ENCODE data around the gene LAT. TPM values are rescaled to one million over a fixed set of nuclear protein-coding genes. Genes with fewer than 3 reads are reported as not detected.

LAT gene
- total and polyA plus RNA-seq, 2 of the 13 experiments (the other 11 are each of a cell fraction or from before 2014, with no cell fraction given) = 2.0 to 3.0 TPM

GRCh38 chr16:28974437-28975157 lies 10.3 kb upstream of the LAT start, which contains the start of gene SPNS1 (continued):
- TF ChIP-seq NR2F6 (IDR thresholded peaks at IDR 0.05) (peak; percentile 58; the same call in 1 of the 2 replicates), NR2F6 (CRISPR knock-in tag; IDR thresholded peaks at IDR 0.05) (peak; percentile 77), FIP1L1 (IDR thresholded peaks at IDR 0.05; ENCODE audit: borderline replicate concordance, insufficient read depth, low read depth, low read length) (no peak; the same call in 1 of the 2 replicates), PHF21A (CRISPR knock-in tag; IDR thresholded peaks at IDR 0.05) (peak; percentile 74; the same call in 1 of the 2 replicates), ZNF350 (CRISPR knock-in tag; IDR thresholded peaks at IDR 0.05; ENCODE audit: borderline replicate concordance, low read depth) (peak; percentile 98; the same call in 1 of the 2 replicates), SMAD1 (CRISPR knock-in tag; IDR thresholded peaks at IDR 0.05; ENCODE audit: borderline replicate concordance, low read depth) (peak; percentile 81), ARHGAP35 (CRISPR knock-in tag; IDR thresholded peaks at IDR 0.05; ENCODE audit: borderline replicate concordance) (peak; percentile 74), PHF8 (CRISPR knock-in tag; IDR thresholded peaks at IDR 0.05) (peak; percentile 98), ATM (IDR thresholded peaks at IDR 0.05; ENCODE audit: borderline replicate concordance) (no peak), HNRNPLL (IDR thresholded peaks at IDR 0.05; ENCODE audit: low read depth, low read length, poor library complexity, severe bottlenecking) (peak; percentile 57), ZNF713 (CRISPR knock-in tag; IDR thresholded peaks at IDR 0.05) (no peak)
- TF ChIP-seq, protein P1, sequence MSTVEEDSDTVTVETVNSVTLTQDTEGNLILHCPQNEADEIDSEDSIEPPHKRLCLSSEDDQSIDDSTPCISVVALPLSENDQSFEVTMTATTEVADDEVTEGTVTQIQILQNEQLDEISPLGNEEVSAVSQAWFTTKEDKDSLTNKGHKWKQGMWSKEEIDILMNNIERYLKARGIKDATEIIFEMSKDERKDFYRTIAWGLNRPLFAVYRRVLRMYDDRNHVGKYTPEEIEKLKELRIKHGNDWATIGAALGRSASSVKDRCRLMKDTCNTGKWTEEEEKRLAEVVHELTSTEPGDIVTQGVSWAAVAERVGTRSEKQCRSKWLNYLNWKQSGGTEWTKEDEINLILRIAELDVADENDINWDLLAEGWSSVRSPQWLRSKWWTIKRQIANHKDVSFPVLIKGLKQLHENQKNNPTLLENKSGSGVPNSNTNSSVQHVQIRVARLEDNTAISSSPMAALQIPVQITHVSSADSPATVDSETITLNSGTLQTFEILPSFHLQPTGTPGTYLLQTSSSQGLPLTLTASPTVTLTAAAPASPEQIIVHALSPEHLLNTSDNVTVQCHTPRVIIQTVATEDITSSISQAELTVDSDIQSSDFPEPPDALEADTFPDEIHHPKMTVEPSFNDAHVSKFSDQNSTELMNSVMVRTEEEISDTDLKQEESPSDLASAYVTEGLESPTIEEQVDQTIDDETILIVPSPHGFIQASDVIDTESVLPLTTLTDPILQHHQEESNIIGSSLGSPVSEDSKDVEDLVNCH (CRISPR knock-in tag; IDR thresholded peaks at IDR 0.05) = no peak
- TF ChIP-seq, protein P2, sequence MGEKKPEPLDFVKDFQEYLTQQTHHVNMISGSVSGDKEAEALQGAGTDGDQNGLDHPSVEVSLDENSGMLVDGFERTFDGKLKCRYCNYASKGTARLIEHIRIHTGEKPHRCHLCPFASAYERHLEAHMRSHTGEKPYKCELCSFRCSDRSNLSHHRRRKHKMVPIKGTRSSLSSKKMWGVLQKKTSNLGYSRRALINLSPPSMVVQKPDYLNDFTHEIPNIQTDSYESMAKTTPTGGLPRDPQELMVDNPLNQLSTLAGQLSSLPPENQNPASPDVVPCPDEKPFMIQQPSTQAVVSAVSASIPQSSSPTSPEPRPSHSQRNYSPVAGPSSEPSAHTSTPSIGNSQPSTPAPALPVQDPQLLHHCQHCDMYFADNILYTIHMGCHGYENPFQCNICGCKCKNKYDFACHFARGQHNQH (CRISPR knock-in tag; IDR thresholded peaks at IDR 0.05) = peak; percentile 77
- TF ChIP-seq, protein P3, sequence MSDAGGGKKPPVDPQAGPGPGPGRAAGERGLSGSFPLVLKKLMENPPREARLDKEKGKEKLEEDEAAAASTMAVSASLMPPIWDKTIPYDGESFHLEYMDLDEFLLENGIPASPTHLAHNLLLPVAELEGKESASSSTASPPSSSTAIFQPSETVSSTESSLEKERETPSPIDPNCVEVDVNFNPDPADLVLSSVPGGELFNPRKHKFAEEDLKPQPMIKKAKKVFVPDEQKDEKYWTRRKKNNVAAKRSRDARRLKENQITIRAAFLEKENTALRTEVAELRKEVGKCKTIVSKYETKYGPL (CRISPR knock-in tag; IDR thresholded peaks at IDR 0.05) = peak; percentile 90

Data from HepG2 (cell line).